GM21825 (cell line): ENCODE data around the gene ZNF496.
"Not testable (repeated sequence)": the region's sequence is repeated elsewhere in the genome, so short reads cannot be mapped to it uniquely, and the experiment has no call there.

Experiments
- ATAC-seq: cut with Tn5 transposase; IDR thresholded peaks from one replicate; pipeline ENCODE4 v1.9.1; 2021; ENCODE audit warnings: mild to moderate bottlenecking, moderate library complexity; ENCODE audit not compliant: unreplicated experiment

Gene ZNF496

GRCh38 chr1:247360116-247360898, 28.6 kb upstream of the ZNF496 start:
- no peak for ATAC-seq

DNA sequence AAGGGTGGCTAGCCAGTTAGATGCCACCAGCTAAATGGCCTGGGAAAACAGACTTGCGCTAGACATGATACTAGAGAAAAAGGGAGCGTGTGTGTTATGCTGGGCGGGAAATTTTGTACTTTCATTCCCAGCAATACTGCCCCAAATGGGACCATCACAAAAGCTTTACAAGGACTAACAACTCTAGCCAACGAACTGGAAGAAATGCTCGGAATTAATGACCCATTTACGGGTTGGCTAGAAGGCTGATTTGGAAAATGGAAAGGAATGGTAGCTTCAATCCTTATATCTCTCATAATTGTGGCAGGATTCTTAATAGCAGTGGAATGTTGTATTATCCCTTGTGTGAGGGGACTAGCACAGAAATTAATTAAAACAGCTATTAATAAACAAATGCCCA, 27.9 kb upstream of the ZNF496 start:
- no peak for ATAC-seq

GRCh38 chr1:247358920-247359319, 27.3 kb upstream of the ZNF496 start:
- ATAC-seq, result no peak

GRCh38 chr1:247357781-247358211, 26.1 kb upstream of the ZNF496 start:
- peak; percentile 93 for ATAC-seq

GRCh38 chr1:247357052-247357780, 25.5 kb upstream of the ZNF496 start:
- ATAC-seq, result no peak

- ATAC-seq, result not testable (repeated sequence)
Observed at GRCh38 chr1:247355160-247355559, 23.5 kb upstream of the ZNF496 start.

GRCh38 chr1:247352175-247352574, 20.5 kb upstream of the ZNF496 start:
- no peak for ATAC-seq

GRCh38 chr1:247350587-247350986, 18.9 kb upstream of the ZNF496 start:
- ATAC-seq, result no peak

DNA sequence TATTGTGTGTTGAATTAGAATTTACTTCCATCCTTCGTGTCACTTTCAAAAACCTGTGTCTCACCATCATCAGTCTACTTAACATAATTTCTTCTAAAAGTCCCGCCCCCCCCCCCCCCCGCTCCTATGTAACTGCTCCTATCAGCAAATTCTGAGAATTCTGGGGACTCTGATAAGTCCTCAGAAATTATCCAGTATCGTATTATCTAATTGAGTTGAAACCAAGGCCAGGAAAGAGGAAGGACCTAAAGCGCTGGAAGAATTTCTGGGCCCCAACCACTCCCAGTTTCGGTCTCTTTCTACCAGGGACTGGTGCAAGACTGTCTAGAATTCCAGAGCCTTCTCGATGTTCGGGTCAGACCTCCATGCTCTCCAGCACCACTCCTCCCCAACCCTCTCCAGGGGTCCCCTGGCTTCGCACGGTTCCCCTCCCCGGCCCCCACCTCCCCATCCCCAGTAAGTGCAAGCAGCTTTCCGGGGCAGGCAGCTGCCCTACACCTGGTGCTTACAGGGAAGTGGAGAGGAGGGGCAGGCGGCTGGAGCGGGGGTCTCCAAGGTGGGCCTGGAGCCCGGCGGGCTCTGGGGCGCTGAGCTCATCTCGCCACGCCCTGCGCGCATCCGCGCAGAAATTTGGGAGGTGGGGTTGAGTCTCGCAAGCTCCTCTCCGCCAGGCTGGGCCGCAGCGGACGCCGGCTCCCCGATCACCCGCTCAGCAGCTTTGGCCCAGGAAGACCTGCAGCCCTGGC, 16.0 kb upstream of the ZNF496 start:
- no peak for ATAC-seq

DNA sequence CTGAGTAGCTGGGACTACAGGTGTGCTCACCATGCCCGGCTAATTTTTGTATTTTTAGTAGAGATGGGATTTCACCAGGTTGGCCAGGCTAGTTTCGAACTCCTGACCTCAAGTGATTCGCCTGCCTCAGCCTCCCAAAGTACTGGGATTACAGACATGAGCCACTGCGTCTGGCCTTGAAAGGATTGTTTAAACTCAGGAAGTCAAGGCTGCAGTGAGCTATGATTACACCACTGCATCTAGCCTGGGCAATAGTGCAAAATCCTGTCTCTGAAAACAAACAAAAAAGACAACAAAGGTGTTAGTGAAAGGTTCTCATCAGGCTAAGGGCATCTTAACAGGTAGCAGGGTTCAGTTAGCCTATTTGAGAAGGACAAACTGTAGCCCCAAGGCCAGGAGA, 14.2 kb upstream of the ZNF496 start:
- ATAC-seq, result no peak

DNA sequence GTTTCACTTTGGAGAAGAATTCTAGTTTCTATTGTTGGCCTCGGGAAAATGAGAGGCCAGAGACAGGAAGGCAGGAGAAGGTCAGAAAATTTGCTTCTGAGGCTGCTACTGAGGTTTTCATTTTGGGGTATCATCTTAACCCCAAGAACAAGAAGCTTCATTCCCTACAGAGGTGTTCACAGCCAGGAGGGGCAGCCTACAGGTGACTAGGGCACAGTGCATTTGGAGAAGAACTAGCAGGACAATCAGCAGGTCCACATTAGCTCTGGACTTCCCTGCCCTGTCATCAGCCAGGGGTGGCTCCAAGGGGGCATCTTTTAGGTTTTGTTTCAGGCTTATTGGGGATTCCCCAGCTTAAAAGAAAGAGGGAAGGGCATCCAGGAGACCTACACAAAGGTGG, 12.1 kb upstream of the ZNF496 start:
- ATAC-seq, result no peak

DNA sequence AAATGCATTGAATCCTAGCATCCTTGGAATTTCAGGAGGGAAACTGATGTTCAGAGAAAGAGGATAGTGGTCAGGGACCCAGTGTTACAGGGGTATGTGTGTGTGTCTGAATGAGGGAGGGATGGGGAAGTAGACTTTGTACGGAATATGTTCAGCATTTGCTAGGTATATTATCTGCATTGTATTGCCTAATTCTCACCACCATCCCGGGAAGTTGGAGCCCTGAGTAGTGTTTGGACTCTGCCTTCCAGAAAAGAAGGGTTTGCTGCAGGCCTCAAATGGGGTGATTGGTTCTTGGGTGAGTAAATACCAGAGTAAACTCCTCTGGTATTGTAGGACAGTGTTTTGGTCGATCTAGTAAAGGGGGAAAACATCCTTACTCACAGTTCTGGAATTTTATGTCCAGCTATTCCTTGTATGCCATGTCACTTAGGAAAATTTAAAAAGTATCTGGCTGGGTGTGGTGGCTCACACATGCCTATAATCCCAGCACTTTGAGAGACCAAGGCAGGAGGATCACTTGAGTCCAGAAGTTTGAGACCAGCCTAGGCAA, 7.1 kb upstream of the ZNF496 start:
- ATAC-seq, result no peak

GRCh38 chr1:247337961-247338360, 6.3 kb upstream of the ZNF496 start:
- no peak for ATAC-seq

DNA sequence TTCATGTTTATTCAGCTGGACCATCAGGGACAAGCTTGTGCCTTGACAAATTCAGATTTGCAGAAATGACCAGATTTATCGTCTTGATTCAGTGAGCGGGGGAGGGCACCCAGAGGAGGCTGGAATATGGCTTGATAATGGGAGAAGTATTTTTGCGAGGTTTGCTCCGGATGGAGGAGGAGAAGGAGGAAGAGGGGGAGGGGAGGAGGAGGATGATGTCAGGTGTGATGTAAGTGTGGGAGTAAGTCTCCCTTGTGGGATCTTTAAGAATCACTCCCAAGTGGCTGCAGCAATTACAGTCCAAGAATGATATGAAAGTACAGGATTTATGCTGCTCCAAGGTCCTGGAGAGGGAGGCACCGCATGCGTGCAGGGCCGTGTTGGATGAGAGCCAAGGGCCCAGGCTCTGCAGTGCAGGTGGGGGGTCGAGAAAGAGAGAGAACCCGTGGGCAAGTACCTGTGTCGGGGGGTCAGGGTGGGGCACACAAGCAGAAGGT, 5.6 kb upstream of the ZNF496 start:
- no peak for ATAC-seq

- no peak for ATAC-seq
Observed at GRCh38 chr1:247336390-247336789, 4.7 kb upstream of the ZNF496 start.

- ATAC-seq, result no peak
Observed at GRCh38 chr1:247335882-247336281, 4.2 kb upstream of the ZNF496 start.

DNA sequence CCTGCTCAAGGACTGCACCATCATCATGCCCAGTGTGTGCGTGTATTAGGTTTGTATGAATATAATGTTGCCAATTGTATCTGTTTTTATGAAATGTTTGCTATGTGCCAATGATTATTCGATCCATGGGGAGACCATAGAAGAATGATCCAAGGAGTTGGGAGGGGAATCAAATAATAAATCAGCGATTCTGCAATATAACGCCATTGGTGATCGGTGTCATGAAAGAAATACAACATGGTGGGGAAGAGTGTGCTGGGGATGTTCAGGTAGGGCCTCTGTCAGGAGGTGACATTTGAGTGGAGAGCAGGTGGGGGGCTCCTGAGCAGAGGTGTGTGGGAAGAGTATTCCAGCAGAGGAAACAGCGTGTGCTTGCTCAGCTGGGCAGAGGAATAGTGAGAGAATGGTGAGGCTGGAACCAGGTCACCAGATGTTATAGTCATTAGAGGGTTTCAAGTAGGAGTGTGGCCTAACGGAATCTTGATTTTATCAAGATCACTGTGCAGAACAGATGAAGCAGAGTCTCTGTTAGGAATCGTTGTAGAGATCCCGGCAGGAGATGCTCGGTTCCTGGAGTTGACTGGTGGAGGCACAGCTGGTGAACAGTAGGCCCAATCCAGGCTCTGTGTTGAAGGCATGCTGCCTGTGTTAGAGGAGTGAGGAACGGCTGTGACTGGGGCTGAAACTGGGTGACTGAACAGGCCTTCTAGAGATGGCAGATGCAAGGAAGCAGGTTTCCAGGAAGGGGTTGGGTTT, 2.9 kb upstream of the ZNF496 start:
- no peak for ATAC-seq

GRCh38 chr1:247332623-247333361, 1.1 kb upstream of the ZNF496 start:
- ATAC-seq, result no peak

DNA sequence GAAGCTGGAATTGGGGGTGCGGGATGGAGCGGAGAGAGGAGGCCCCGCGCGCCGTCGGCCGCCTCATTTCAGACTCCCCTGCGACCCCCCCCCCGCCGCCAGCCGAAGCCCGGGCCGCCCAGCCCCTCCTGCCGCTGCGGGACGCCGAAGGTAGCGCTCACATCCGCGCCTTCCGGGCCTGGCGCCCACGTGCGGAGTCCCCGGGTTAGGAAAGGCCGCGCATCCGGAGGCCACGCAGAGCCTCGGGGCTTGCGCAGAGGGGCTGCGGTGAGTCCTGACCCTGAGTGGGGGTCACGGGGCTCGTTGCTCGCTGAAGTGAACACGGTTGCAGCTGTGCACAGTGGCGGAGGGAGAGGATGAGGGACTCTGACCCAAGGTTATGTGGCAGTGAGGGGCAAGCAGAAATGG, 552 bp upstream of the ZNF496 start:
- peak; percentile 39 for ATAC-seq

DNA sequence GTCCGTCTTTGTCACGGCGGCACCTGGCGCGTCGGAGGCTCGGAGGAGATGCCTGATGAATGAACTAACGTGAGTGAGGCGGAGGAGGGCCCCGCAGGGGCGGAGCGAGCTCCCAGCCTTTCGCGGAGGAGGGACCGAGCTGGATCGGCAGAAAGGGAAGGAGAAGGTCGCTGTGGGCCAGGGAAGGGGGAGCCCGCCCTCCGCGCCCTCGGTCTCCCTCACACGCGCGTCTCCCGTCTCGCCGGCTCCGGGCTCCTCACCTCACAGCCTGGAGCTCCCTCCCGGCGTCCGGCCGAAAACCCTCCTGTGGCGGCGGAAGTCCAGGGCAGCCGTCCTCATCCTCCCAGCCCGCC, 519 bp downstream of the ZNF496 start:
- peak; percentile 40 for ATAC-seq
